Ovary (tissue), 3 donors: ENCODE data around the gene TM4SF1.

Experiments used
- EP300 ChIP-seq: sonication (generic); formaldehyde crosslinking; IDR thresholded peaks from one replicate; pipeline ENCODE4 v1.6.1; 2017; ENCODE audit warnings: antibody characterized with exemption
- POLR2A ChIP-seq: fragments of 450-650 bp; IDR thresholded peaks from one replicate; pipeline ENCODE4 v1.6.1; 2017; ENCODE audit warnings: antibody characterized with exemption, mild to moderate bottlenecking, moderate library complexity
- TF ChIP-seq, protein P1 (sequence below), 3 donors: fragments of 450-650 bp in 2 of 3; fragments of 200-600 bp in 1 of 3; IDR thresholded peaks; one replicate each; pipeline versions ENCODE4 v1.5.1 to v1.8.0; 2016 to 2022; ENCODE audit warnings: antibody characterized with exemption in 3 of 3, mild to moderate bottlenecking in 1 of 3
- donor health status: DM: no; HTN: no; CAD: no.

DNA sequence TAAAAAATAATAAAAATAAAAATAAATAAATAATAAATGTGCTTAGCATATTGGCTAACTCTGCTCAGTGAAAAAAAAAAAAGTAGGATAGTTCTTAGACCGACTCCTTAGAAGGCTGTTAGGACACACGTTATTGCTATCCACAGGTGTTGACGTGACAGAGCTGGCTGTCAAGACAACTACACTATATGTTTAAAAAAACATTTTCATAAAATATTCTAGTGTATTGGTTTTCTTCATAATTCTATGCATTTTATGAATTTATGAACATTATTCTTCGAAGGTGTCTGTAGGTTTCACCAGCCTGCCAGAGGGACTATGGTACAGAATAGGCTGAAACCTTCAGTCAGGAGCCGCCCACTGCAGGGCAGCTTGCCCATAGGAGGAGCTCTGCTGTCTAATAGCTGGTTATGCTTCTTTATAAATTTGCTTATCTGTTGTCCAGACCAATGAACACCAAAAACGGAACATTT is 9.2 kb downstream of the TM4SF1 start:
- TF ChIP-seq POLR2A (no peak), EP300 (no peak)
- TF ChIP-seq, protein P1, sequence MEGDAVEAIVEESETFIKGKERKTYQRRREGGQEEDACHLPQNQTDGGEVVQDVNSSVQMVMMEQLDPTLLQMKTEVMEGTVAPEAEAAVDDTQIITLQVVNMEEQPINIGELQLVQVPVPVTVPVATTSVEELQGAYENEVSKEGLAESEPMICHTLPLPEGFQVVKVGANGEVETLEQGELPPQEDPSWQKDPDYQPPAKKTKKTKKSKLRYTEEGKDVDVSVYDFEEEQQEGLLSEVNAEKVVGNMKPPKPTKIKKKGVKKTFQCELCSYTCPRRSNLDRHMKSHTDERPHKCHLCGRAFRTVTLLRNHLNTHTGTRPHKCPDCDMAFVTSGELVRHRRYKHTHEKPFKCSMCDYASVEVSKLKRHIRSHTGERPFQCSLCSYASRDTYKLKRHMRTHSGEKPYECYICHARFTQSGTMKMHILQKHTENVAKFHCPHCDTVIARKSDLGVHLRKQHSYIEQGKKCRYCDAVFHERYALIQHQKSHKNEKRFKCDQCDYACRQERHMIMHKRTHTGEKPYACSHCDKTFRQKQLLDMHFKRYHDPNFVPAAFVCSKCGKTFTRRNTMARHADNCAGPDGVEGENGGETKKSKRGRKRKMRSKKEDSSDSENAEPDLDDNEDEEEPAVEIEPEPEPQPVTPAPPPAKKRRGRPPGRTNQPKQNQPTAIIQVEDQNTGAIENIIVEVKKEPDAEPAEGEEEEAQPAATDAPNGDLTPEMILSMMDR (IDR thresholded peaks at IDR 0.05) = no peak
